ENCODE measurements around the gene IGLL1.

DNA sequence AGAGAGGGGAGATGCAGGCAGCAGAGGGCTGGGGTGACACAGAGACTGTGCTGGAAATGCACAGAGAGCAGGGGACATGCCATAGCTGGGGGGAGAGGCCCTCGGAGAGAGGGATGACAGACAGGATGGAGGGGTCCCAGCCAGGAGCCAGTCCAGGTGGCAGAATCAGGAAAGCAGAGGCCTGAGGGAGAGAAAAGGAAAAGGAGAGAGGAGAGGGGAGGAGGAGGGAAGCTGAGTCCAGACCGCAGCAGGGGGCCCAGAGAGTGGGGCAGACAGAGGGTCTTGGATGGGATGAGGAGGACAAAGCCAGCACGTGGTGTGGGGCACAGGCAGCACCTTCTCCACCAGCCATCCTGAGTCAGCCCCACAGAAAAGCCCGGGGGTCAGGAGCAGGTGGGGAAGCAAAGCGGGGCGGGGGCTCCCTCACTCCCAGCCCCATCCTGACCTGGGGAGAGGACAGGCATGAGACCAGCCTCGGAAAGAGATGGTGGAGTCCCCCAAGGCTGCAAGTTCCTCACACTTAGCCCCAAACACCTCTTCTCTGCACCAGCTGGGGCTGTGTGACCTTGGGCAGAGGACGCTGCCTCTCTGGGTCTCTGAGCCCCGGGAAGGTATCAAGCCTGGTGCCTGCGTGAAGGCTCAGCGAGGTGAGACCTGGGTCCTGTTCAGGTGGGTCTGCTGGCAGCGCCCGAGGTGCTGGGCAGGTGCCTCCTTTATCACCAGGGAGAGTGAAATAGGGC is 48.0 kb downstream of the IGLL1 start:
- TF ChIP-seq, protein P1, sequence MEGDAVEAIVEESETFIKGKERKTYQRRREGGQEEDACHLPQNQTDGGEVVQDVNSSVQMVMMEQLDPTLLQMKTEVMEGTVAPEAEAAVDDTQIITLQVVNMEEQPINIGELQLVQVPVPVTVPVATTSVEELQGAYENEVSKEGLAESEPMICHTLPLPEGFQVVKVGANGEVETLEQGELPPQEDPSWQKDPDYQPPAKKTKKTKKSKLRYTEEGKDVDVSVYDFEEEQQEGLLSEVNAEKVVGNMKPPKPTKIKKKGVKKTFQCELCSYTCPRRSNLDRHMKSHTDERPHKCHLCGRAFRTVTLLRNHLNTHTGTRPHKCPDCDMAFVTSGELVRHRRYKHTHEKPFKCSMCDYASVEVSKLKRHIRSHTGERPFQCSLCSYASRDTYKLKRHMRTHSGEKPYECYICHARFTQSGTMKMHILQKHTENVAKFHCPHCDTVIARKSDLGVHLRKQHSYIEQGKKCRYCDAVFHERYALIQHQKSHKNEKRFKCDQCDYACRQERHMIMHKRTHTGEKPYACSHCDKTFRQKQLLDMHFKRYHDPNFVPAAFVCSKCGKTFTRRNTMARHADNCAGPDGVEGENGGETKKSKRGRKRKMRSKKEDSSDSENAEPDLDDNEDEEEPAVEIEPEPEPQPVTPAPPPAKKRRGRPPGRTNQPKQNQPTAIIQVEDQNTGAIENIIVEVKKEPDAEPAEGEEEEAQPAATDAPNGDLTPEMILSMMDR (IDR thresholded peaks at IDR 0.05; ENCODE audit: low read length), result no peak
- TF ChIP-seq EZH2 (IDR thresholded peaks at IDR 0.05; ENCODE audit: borderline replicate concordance, low read length), result no peak

All from OCI-LY1 (cell line).